BE2C (cell line): ENCODE data around the gene SNRNP35.
"Not testable (repeated sequence)": the region's sequence is repeated elsewhere in the genome, so short reads cannot be mapped to it uniquely, and the experiment has no call there.

Experiments used
- DNase-seq: peaks from one replicate; pipeline ENCODE4 v3.0.0-alpha.2; 2020
- H3K27me3 ChIP-seq: fragments of 250-450 bp; sonication (Bioruptor Pico); 2 replicates; pipeline ENCODE4 v1.5.1; 2020; ENCODE audit warnings: mild to moderate bottlenecking
- H3K36me3 ChIP-seq: fragments of 250-450 bp; sonication (Bioruptor Pico); 2 replicates; pipeline ENCODE4 v1.5.1; 2020; ENCODE audit warnings: mild to moderate bottlenecking
- H3K4me1 ChIP-seq: fragments of 250-450 bp; sonication (Bioruptor Pico); 2 replicates; pipeline ENCODE4 v1.5.1; 2020
- H3K4me3 ChIP-seq: 2 replicates; pipeline ENCODE4 v1.5.1; 2011; ENCODE audit warnings: low read depth, low read length
- H3K9me3 ChIP-seq: fragments of 250-450 bp; sonication (Bioruptor Pico); 2 replicates; pipeline ENCODE4 v1.5.1; 2020
- CTCF ChIP-seq: IDR thresholded peaks from 2 replicates; pipeline ENCODE4 v1.5.1; 2012; ENCODE audit warnings: mild to moderate bottlenecking, low read depth, low read length

SNRNP35 gene

GRCh38 chr12:123428591-123428990 lies 29.3 kb upstream of the SNRNP35 start:
- TF ChIP-seq CTCF, result no peak
- Histone ChIP-seq H3K4me1 (no peaks in the 10 kb centered on the region), H3K4me3 (no peak overlapping the region), H3K9me3 (no peaks in the 10 kb centered on the region), H3K27me3 (no peaks in the 10 kb centered on the region), H3K36me3 (no peaks in the 10 kb centered on the region)
- no peak for DNase-seq

- not testable (repeated sequence) for H3K4me3 ChIP-seq, DNase-seq, H3K27me3 ChIP-seq, H3K36me3 ChIP-seq, H3K4me1 ChIP-seq, H3K9me3 ChIP-seq
Measured at GRCh38 chr12:123429101-123429500, 28.8 kb upstream of the SNRNP35 start.

GRCh38 chr12:123431951-123432817 lies 25.8 kb upstream of the SNRNP35 start:
- DNase-seq, H3K36me3 ChIP-seq, H3K27me3 ChIP-seq, H3K4me3 ChIP-seq, H3K4me1 ChIP-seq, H3K9me3 ChIP-seq: not testable (repeated sequence)

GRCh38 chr12:123433615-123434014 lies 24.3 kb upstream of the SNRNP35 start:
- H3K36me3 ChIP-seq, result no peaks in the 10 kb centered on the region
- H3K4me3 ChIP-seq, result no peak overlapping the region
- H3K27me3 ChIP-seq, result no peaks in the 10 kb centered on the region
- no peaks in the 10 kb centered on the region for H3K9me3 ChIP-seq
- no peaks in the 10 kb centered on the region for H3K4me1 ChIP-seq
- no peak for DNase-seq
- no peak for TF ChIP-seq CTCF

GRCh38 chr12:123435636-123436016 lies 22.3 kb upstream of the SNRNP35 start:
- Histone ChIP-seq H3K4me1 (no peaks in the 10 kb centered on the region), H3K4me3 (peak overlapping the region; percentile 88), H3K36me3 (no peaks in the 10 kb centered on the region), H3K27me3 (no peaks in the 10 kb centered on the region), H3K9me3 (no peaks in the 10 kb centered on the region)
- TF ChIP-seq CTCF, result no peak
- no peak for DNase-seq

GRCh38 chr12:123436017-123436964 lies 21.6 kb upstream of the SNRNP35 start, which contains the start of gene RILPL2:
RILPL2 (minus strand) TSS chr12:123436684; CDS start chr12:123436420, 264 bp downstream.
- no peak for TF ChIP-seq CTCF
- peak; percentile 83 for DNase-seq
- Histone ChIP-seq H3K4me3 (peak within 1 kb of the TSS; percentile 88), H3K9me3 (no peaks in the 10 kb centered on the region), H3K36me3 (no peaks in the 10 kb centered on the region), H3K4me1 (no peaks in the 10 kb centered on the region), H3K27me3 (no peaks in the 10 kb centered on the region)
